Ishikawa (cell line): Measurements from ENCODE around the gene DSG1.

Experiments
- CREB1 ChIP-seq: IDR thresholded peaks from 2 replicates; pipeline ENCODE4 v1.6.1; 2012; ENCODE audit warnings: low read depth
- EGR1 ChIP-seq: IDR thresholded peaks from 2 replicates; pipeline ENCODE4 v1.6.1; 2012
- EP300 ChIP-seq: IDR thresholded peaks from 2 replicates; pipeline ENCODE4 v1.6.1; 2012; ENCODE audit warnings: borderline replicate concordance
- RAD21 ChIP-seq: IDR thresholded peaks from 2 replicates; pipeline ENCODE4 v1.6.1; 2012; ENCODE audit warnings: low read depth
- REST ChIP-seq: IDR thresholded peaks from 2 replicates; pipeline ENCODE4 v1.6.1; 2012; ENCODE audit warnings: low read depth, mild to moderate bottlenecking
- TAF1 ChIP-seq: IDR thresholded peaks from 2 replicates; pipeline ENCODE4 v1.6.1; 2012; ENCODE audit warnings: low read depth, mild to moderate bottlenecking

- TF ChIP-seq REST (no peak), CREB1 (no peak), EP300 (no peak), EGR1 (no peak), TAF1 (no peak), RAD21 (no peak)
These were observed 64.1 kb downstream of the DSG1 start for GRCh38 chr18:31382107-31382506.
